NCI-H1436 (cell line): Measurements from ENCODE around the gene POU3F2.
A peak's percentile ranks its signal among the peaks of the same experiment; 100 is the strongest.

Source experiments
- DNase-seq: peaks from one replicate; lab custom pipeline; 2025; lab: John Stamatoyannopoulos, UW

The POU3F2 gene

GRCh38 chr6:98831057-98831958 is 3.1 kb upstream of the POU3F2 start:
- peak; percentile 63 for DNase-seq

- DNase-seq, result peak; percentile 63
Observed at GRCh38 chr6:98831959-98832283, 2.5 kb upstream of the POU3F2 start.

- peak; percentile 24 for DNase-seq
Observed at GRCh38 chr6:98832284-98833056, 1.9 kb upstream of the POU3F2 start.

GRCh38 chr6:98833057-98833306 is 1.4 kb upstream of the POU3F2 start:
- peak; percentile 51 for DNase-seq

- peak; percentile 35 for DNase-seq
Observed at GRCh38 chr6:98833307-98834059, 891 bp upstream of the POU3F2 start.

GRCh38 chr6:98835149-98836024 is 1.0 kb downstream of the POU3F2 start:
- DNase-seq, result no peak

GRCh38 chr6:98836025-98836961 is 1.9 kb downstream of the POU3F2 start:
- no peak for DNase-seq

- DNase-seq, result no peak
Observed at GRCh38 chr6:98836962-98837944, 2.9 kb downstream of the POU3F2 start.

- DNase-seq, result no peak
Observed at GRCh38 chr6:98838032-98838431, 3.7 kb downstream of the POU3F2 start.

- DNase-seq, result no peak
Observed at GRCh38 chr6:98838975-98839374, 4.6 kb downstream of the POU3F2 start.

GRCh38 chr6:98839781-98840361 is 5.5 kb downstream of the POU3F2 start:
- no peak for DNase-seq

GRCh38 chr6:98840385-98840784 is 6.0 kb downstream of the POU3F2 start:
- DNase-seq, result no peak

- DNase-seq, result no peak
Observed at GRCh38 chr6:98840996-98841513, 6.7 kb downstream of the POU3F2 start.

GRCh38 chr6:98841621-98842341 is 7.4 kb downstream of the POU3F2 start:
- DNase-seq, result no peak

- no peak for DNase-seq
Observed at GRCh38 chr6:98842342-98843180, 8.2 kb downstream of the POU3F2 start.

GRCh38 chr6:98843271-98844243 is 9.2 kb downstream of the POU3F2 start:
- DNase-seq, result no peak
